Right renal cortex interstitium (tissue), 3 donors: ENCODE data around the gene GABRE. TPM values are rescaled to one million over a fixed set of nuclear protein-coding genes. Genes with fewer than 3 reads are reported as not detected.

Experiments used
- polyA plus RNA-seq, 3 donors: library from polyadenylated mRNA; unstranded; fragments of 120-200 nt; gene quantifications; one replicate each; pipeline ENCODE4 v1.2.1, GENCODE V29; 2013; ENCODE audit not compliant: insufficient read length in 3 of 3

Gene GABRE
- polyA plus RNA-seq, 3 donors = 3.8 to 5.4 (median 4.1) TPM

Other genes with a start within 250 kb of the GABRE start
- gene CNGA2, start 239.9 kb downstream of the GABRE start, polyA plus RNA-seq = not detected
- gene MAGEA4, start 61.8 kb downstream of the GABRE start, polyA plus RNA-seq = not detected
- under 1 TPM in 1 of 3 donors, not detected in 2; 0.08 TPM for gene MAGEA10, start 163.9 kb upstream of the GABRE start, polyA plus RNA-seq